GM10847 (cell line): ENCODE measurements around the gene GUCY1A1.

Source experiments
- POLR2A ChIP-seq: IDR thresholded peaks from 2 replicates; pipeline ENCODE4 v1.6.1; 2011; ENCODE audit not compliant: insufficient read length; ENCODE audit errors: extremely low read depth

GUCY1A1 gene

GRCh38 chr4:155735496-155735895 is 68.8 kb downstream of the GUCY1A1 start:
- no peak for TF ChIP-seq POLR2A

DNA sequence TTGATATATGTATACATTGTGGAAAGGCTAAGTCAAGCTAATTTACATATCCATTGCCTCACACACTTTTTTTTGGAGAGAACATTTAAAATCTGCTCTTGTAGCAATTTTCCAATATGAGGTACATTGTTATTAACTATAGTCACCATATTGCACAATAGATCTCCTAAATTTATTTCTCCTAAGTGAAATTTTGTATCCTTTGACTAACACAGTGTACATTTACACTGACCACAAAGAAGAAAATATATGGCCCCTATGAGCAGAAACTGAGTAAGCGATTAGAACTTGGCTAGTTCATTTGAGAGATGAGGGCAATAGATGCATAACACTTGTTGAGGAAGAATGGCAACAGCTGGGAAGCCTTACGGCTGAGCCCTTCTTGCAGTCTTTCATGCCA is 71.9 kb downstream of the GUCY1A1 start:
- TF ChIP-seq POLR2A, result no peak

- no peak for TF ChIP-seq POLR2A
Observed at GRCh38 chr4:155741546-155741945, 74.9 kb downstream of the GUCY1A1 start.

DNA sequence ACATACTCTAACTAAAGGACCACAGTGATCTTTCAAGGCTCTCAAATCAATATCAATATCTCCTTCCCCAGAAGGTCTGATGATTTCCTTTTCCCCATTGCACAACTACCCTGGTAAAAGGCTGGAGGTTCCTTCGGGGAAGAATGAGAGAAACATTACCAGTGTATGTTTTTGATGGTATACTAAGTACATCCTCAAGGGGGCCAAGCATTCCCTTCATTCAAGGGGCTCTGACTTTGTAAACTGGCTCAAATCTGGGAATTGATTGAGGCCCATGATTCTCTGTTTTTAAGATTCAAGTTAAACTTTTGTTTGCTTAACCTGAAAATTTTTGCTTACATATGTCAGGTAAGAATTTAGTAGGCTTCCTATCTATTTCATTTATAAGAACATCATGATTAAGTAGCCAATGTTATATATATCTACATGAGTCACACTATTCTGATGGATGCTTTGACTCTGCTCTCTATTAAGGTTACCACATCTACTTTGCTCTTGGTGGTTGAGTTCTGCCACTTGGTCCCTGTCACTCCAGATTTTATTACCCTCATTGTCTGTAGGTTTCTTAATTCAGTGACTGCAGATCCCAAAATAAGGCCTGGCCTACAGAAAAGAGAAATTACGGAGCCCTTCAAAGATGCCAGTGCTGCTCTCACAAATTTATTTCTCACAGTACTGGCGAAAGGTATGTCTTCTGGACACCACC is 75.8 kb downstream of the GUCY1A1 start:
- TF ChIP-seq POLR2A, result no peak

GRCh38 chr4:155745984-155746383 is 79.3 kb downstream of the GUCY1A1 start:
- TF ChIP-seq POLR2A, result no peak

GRCh38 chr4:155748039-155748438 is 81.4 kb downstream of the GUCY1A1 start:
- no peak for TF ChIP-seq POLR2A

- no peak for TF ChIP-seq POLR2A
Observed at GRCh38 chr4:155749041-155749440, 82.4 kb downstream of the GUCY1A1 start.

DNA sequence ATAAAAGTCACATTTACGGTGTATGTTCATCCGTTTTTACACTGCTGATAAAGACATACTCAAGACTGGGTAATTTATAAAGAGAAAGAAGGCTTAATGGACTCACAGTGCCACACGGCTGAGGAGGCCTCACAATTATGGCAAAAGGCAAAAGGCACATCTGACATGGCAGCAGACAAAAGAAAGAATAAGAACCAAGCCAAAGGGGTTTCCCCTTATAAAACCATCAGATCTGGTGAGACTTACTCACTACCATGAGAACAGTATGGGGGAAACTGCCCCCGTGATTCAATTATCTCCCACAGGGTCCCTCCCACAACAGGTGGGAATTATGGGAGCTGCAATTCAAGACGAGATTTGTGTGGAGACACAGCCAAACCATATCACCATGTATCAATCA is 84.9 kb downstream of the GUCY1A1 start:
- TF ChIP-seq POLR2A, result no peak

DNA sequence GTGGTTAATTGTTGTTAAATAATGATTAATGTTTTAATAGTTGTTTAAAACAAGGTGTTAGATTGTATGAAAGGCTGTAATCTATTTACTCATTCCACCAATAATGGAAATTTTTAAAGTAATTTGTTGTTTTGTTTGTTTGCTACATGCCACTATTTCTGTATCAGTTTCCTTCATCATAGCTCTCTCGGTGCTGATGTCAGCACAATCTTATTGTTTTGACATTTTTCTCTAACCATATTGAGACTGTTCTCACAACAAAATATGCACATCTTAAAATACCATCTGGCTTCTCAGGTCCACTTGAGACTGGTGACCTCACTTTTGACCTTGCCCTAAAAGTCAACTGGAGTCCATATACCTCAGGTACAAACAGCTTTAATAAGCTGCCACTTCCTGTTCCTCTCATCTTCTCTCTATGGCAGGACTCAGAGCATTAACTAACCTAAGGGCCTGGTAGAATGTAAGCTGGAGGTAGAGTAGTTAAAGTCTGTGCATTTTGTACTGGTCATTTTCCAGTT is 91.2 kb downstream of the GUCY1A1 start:
- TF ChIP-seq POLR2A, result no peak

GRCh38 chr4:155758481-155759371 is 92.1 kb downstream of the GUCY1A1 start, which contains the start of gene GUCY1B1:
TSS of gene GUCY1B1 (plus strand) at chr4:155759021. CDS start at chr4:155759141, 120 bp downstream.
- no peak for TF ChIP-seq POLR2A

GRCh38 chr4:155759372-155760252 is 93.0 kb downstream of the GUCY1A1 start:
- no peak for TF ChIP-seq POLR2A

DNA sequence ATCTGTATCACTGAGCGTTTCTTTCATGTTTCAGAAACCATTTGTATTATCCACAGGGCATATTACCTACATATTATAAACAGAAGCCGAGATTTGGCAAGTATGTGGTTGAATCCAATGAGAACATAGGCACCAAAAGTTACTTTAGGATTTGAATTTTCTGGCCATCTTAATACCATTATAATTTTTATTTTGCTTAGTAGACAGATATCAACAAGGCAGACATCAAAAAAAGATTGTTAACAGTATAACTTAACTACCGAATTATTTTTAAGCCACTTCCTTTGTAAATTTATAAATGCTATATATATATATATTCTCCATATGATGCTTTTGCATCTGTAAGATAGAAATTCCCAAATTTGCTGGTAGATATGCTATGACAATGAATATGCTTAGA is 94.4 kb downstream of the GUCY1A1 start:
- TF ChIP-seq POLR2A, result no peak

GRCh38 chr4:155761916-155762315 is 95.3 kb downstream of the GUCY1A1 start:
- no peak for TF ChIP-seq POLR2A

DNA sequence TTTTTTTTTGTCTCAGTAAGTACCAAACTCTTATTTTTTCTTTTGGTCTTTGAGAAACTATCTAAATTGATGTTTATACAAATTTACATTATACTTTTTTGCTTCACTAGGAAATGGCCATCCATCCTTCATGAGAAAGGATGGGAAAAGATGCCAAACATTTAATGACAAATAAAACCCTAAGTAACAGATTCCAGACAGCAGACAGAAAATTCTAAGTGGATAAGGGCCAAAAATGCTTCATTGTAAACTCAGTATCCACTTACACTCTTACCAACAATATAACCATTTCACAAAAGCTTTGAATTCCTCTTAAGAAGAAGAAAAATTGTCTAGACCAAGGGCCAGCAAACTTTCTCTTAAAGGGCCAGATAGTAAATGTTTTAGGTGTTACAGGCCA is 95.7 kb downstream of the GUCY1A1 start:
- TF ChIP-seq POLR2A, result no peak

DNA sequence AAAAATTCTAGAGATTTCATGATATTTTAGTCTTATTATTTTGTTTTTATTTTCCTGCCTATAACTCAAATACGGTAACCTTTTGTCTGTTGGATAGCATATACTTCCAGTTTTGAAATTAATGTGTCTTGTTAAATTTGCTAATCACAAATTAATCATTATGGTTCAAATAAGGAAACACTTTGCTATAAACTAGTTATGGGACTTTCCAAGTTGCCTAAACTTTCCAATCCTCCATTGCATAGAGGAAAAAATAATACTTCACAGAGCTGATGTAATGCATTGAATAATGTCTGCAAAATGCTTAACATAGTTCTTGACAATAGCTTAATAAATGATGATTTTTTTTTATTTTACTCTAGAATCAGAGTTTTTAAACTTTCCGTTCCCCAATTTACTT is 96.9 kb downstream of the GUCY1A1 start:
- no peak for TF ChIP-seq POLR2A
